Naive thymus-derived CD4-positive, alpha-beta T cell (primary cell): ENCODE measurements around the gene SIMC1. TPM values are rescaled to one million over a fixed set of nuclear protein-coding genes. Genes with fewer than 3 reads are reported as not detected.
"Not testable (repeated sequence)": the region's sequence is repeated elsewhere in the genome, so short reads cannot be mapped to it uniquely, and the experiment has no call there.

Experiments
- ATAC-seq: fragments of 150-1000 bp; cut with Tn5 transposase; 2 replicates; pipeline ENCODE4 v1.10.0; 2021; ENCODE audit warnings: mild to moderate bottlenecking, moderate library complexity
- CTCF ChIA-PET: fragments of 350-600 bp; sonication (Branson Sonifier 250); formaldehyde crosslinking; loops from one replicate; lab custom pipeline; 2021; ENCODE audit warnings: antibody characterized with exemption; lab: Charles Lee
- POLR2A ChIA-PET: fragments of 350-600 bp; sonication (Branson Sonifier 250); formaldehyde crosslinking; loops from one replicate; lab custom pipeline; 2021; ENCODE audit warnings: antibody characterized with exemption, inconsistent platforms; lab: Charles Lee
- DNase-seq, 9 donors: peaks; one replicate each; pipeline versions ENCODE4 v3.0.0 to v3.0.0-alpha.2; 2020 to 2022; ENCODE audit warnings: mixed read lengths in 1 of 9
- H3K27ac ChIP-seq: one replicate; pipeline ENCODE4 v1.7.0; 2013; ENCODE audit warnings: mild to moderate bottlenecking, low read depth, low read length, moderate library complexity
- H3K27me3 ChIP-seq, 2 donors: one replicate each; pipeline ENCODE4 v1.7.0; 2013; ENCODE audit warnings: low read length in 2 of 2, mild to moderate bottlenecking in 2 of 2, moderate library complexity in 2 of 2; ENCODE audit not compliant: control insufficient read depth in 2 of 2, insufficient read depth in 2 of 2
- H3K36me3 ChIP-seq, 3 experiments: 1 replicate in 2 of 3; 2 replicates in 1 of 3; pipeline ENCODE4 v1.7.0; 2013; ENCODE audit warnings: low read length in 3 of 3, mild to moderate bottlenecking in 3 of 3, moderate library complexity in 1 of 3; ENCODE audit not compliant: insufficient read depth in 3 of 3, control insufficient read depth in 2 of 3
- H3K4me1 ChIP-seq, 2 donors: one replicate each; pipeline ENCODE4 v1.7.0; 2013; ENCODE audit warnings: low read length in 2 of 2, mild to moderate bottlenecking in 2 of 2, moderate library complexity in 1 of 2; ENCODE audit not compliant: control insufficient read depth in 2 of 2, insufficient read depth in 2 of 2
- H3K4me3 ChIP-seq: 2 replicates; pipeline ENCODE4 v1.7.0; 2013; ENCODE audit warnings: mild to moderate bottlenecking, low read length
- H3K9me3 ChIP-seq, 3 experiments: 1 replicate in 2 of 3; 2 replicates in 1 of 3; pipeline ENCODE4 v1.7.0; 2013; ENCODE audit warnings: low read length in 3 of 3; ENCODE audit not compliant: control insufficient read depth in 2 of 3
- H3K27ac Mint-ChIP-seq, 9 donors: one replicate each; pipeline ENCODE4 v1.8.0; 2020 to 2022; ENCODE audit warnings: mixed read lengths in 9 of 9, mild to moderate bottlenecking in 8 of 9, moderate library complexity in 5 of 9, inconsistent platforms in 2 of 9
- H3K27me3 Mint-ChIP-seq, 5 donors: one replicate each; pipeline ENCODE4 v1.8.0; 2021 to 2022; ENCODE audit warnings: mixed read lengths in 5 of 5, mild to moderate bottlenecking in 1 of 5
- H3K36me3 Mint-ChIP-seq, 5 donors: one replicate each; pipeline ENCODE4 v1.8.0; 2020 to 2022; ENCODE audit warnings: mixed read lengths in 5 of 5, mild to moderate bottlenecking in 3 of 5, inconsistent platforms in 1 of 5
- H3K4me1 Mint-ChIP-seq, 7 donors: one replicate each; pipeline ENCODE4 v1.8.0; 2020 to 2022; ENCODE audit warnings: mixed read lengths in 7 of 7, mild to moderate bottlenecking in 3 of 7, inconsistent platforms in 1 of 7
- H3K4me3 Mint-ChIP-seq, 10 donors: one replicate each; pipeline ENCODE4 v1.8.0; 2020 to 2022; ENCODE audit warnings: mild to moderate bottlenecking in 10 of 10, mixed read lengths in 10 of 10, moderate library complexity in 6 of 10, inconsistent platforms in 2 of 10
- H3K9me3 Mint-ChIP-seq, 11 donors: one replicate each; pipeline ENCODE4 v1.8.0; 2020 to 2022; ENCODE audit warnings: mixed read lengths in 11 of 11, mild to moderate bottlenecking in 4 of 11, inconsistent platforms in 1 of 11, moderate library complexity in 1 of 11
- intact Hi-C, 2 donors: fragments of 100-400 bp; cut with micrococcal nuclease; formaldehyde crosslinking; loops; one replicate each; pipeline ENCODE4 v1.15.1; 2023
- polyA plus RNA-seq, 2 donors: library from polyadenylated mRNA; unstranded; fragments of 300-500 nt; fragmentation: Illumina TruSeq; gene quantifications; one replicate each; pipeline ENCODE4 v1.2.3, GENCODE V29; 2021
- total RNA-seq, 6 experiments: library from RNA in 5 of 6; stranded (reverse) in 5 of 6; gene quantifications; 1 replicate in 5 of 6; 2 replicates in 1 of 6; pipeline ENCODE4 v1.2.3 and lab custom pipeline; 2021 to 2026

SIMC1 gene
- total RNA-seq (10 to 100 TPM; 20.1 to 32.1 (median 25.9) TPM), polyA plus RNA-seq (10 to 100 TPM in 1 of 2 donors, 1 to 10 TPM in 1; 7.9 to 15.1 TPM), total RNA-seq (lab: John Stamatoyannopoulos, UW) (13.6 reads per million, percentile 42 among the genes with 10 or more reads in this experiment)

DNA sequence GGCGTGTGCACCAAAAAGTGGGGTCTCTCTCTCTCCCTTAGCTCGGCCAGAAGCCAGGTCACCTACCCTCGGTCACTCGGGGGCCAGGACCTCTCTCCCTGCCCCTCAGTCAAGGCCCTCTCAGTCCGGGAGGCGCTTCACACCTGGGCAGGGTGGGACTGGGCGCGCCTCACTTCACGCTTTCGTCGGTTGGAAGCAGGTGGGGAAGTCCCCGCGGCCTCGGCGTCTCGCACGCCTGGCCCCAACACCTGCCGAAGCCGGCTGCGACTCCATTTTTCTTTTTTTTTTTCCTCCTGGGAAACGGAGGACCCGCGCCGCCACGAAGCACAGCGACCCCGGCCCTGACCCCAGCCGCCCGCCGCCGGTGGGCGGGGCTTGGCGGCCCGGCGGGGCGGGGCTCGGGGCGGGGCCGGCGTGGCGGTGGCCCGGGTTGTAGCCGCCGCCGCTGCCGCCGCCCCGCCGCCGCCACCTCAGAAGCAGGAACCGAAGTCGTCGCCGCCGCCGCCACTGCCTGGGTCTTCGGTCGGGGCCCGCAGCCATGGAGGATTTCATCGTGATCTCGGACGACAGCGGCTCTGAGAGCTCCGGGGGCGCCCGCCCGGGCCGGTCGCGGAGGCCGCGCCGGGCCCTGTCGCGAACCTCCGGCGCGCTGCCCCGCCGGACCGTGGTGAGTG is at the start of gene SIMC1:
SIMC1 (plus strand) TSS at position 454 of the 674 bp plus-strand sequence; CDS start at position 539, 85 bp downstream.
- H3K36me3 Mint-ChIP-seq, H3K4me3 ChIP-seq, H3K4me1 Mint-ChIP-seq, H3K9me3 Mint-ChIP-seq, POLR2A ChIA-PET, CTCF ChIA-PET, H3K27me3 Mint-ChIP-seq, H3K27me3 ChIP-seq, H3K9me3 ChIP-seq, H3K4me1 ChIP-seq, H3K36me3 ChIP-seq: not testable (repeated sequence)
- DNase-seq (peak; percentile 43 to 84 (median 62)), ATAC-seq (peak; percentile 84)
- H3K27ac Mint-ChIP-seq = peak within 1 kb of the TSS in 6 of 9 donors; percentile 63 to 92 (median 83)
- intact Hi-C loops = loop anchor here (5.0 to 10.0 kb wide), 4 partner anchors 124 to 717 kb away; partner anchors contain the start of genes KIAA1191 (in 2 of the 2), HIGD2A (in 1 of the 2) and NOP16 (in 1 of the 2)
- peak within 1 kb of the TSS; percentile 51 for H3K27ac ChIP-seq
- H3K4me3 Mint-ChIP-seq = peak within 1 kb of the TSS; percentile 46 to 89 (median 74)

- Histone ChIP-seq H3K9me3 (no peaks in the 10 kb centered on the region), H3K27me3 (no peaks in the 10 kb centered on the region), H3K36me3 (no peaks in the 10 kb centered on the region), H3K4me1 (no peaks in the 10 kb centered on the region), H3K27ac (no peak overlapping the region), H3K4me3 (no peak overlapping the region)
- H3K4me1 Mint-ChIP-seq = peaks cover 0 to 2% (median 0%) of the 10 kb centered on the region in 7 donors
- POLR2A ChIA-PET = no interaction called here
- ATAC-seq (no peak), DNase-seq (no peak)
- no peaks in the 10 kb centered on the region for H3K36me3 Mint-ChIP-seq
- intact Hi-C loops = no loop called here
- no peak overlapping the region for H3K27ac Mint-ChIP-seq
- CTCF ChIA-PET = no interaction called here
- no peak overlapping the region for H3K4me3 Mint-ChIP-seq
- no peaks in the 10 kb centered on the region for H3K9me3 Mint-ChIP-seq
- H3K27me3 Mint-ChIP-seq = peaks cover 0 to 11% (median 0%) of the 10 kb centered on the region in 5 donors
These were observed 49.6 kb upstream of the SIMC1 start for GRCh38 chr5:176188506-176189193.

- Mint-ChIP-seq H3K4me1 (peaks cover 0 to 4% (median 0%) of the 10 kb centered on the region in 7 donors), H3K4me3 (no peak overlapping the region), H3K27me3 (peaks cover 0 to 11% (median 0%) of the 10 kb centered on the region in 5 donors), H3K36me3 (no peaks in the 10 kb centered on the region), H3K9me3 (no peaks in the 10 kb centered on the region), H3K27ac (no peak overlapping the region)
- POLR2A ChIA-PET = no interaction called here
- no peaks in the 10 kb centered on the region for H3K27me3 ChIP-seq
- H3K36me3 ChIP-seq = no peaks in the 10 kb centered on the region
- DNase-seq (no peak), ATAC-seq (no peak)
- no peak overlapping the region for H3K27ac ChIP-seq
- intact Hi-C loops = no loop called here
- no peaks in the 10 kb centered on the region for H3K4me1 ChIP-seq
- CTCF ChIA-PET = no interaction called here
- no peak overlapping the region for H3K4me3 ChIP-seq
- no peaks in the 10 kb centered on the region for H3K9me3 ChIP-seq
These were observed 48.4 kb upstream of the SIMC1 start for GRCh38 chr5:176189857-176190256.

- ChIA-PET CTCF (no interaction called here), POLR2A (no interaction called here)
- Mint-ChIP-seq H3K9me3 (no peaks in the 10 kb centered on the region), H3K4me3 (no peak overlapping the region), H3K4me1 (peaks cover 0 to 8% (median 5%) of the 10 kb centered on the region in 7 donors), H3K27ac (no peak overlapping the region), H3K36me3 (no peaks in the 10 kb centered on the region), H3K27me3 (peaks cover 0 to 13% (median 0%) of the 10 kb centered on the region in 5 donors)
- no peak overlapping the region for H3K4me3 ChIP-seq
- ATAC-seq = no peak
- H3K36me3 ChIP-seq = no peaks in the 10 kb centered on the region
- H3K9me3 ChIP-seq = no peaks in the 10 kb centered on the region
- DNase-seq = no peak
- H3K27me3 ChIP-seq = no peaks in the 10 kb centered on the region
- H3K4me1 ChIP-seq = no peaks in the 10 kb centered on the region
- H3K27ac ChIP-seq = no peak overlapping the region
- intact Hi-C loops = no loop called here
These were observed 47.1 kb upstream of the SIMC1 start for GRCh38 chr5:176190886-176191755.

- DNase-seq (no peak), ATAC-seq (no peak)
- H3K27me3 Mint-ChIP-seq = peaks cover 0 to 14% (median 0%) of the 10 kb centered on the region in 5 donors
- intact Hi-C loops = no loop called here
- POLR2A ChIA-PET = no interaction called here
- CTCF ChIA-PET = no interaction called here
- no peaks in the 10 kb centered on the region for H3K9me3 Mint-ChIP-seq
- no peak overlapping the region for H3K4me3 ChIP-seq
- peaks cover 0 to 8% (median 5%) of the 10 kb centered on the region in 7 donors for H3K4me1 Mint-ChIP-seq
- H3K4me3 Mint-ChIP-seq = peak overlapping the region in 1 of 10 donors; percentile 11
- no peaks in the 10 kb centered on the region for H3K27me3 ChIP-seq
- no peaks in the 10 kb centered on the region for H3K36me3 Mint-ChIP-seq
- no peaks in the 10 kb centered on the region for H3K9me3 ChIP-seq
- H3K27ac Mint-ChIP-seq = no peak overlapping the region
- H3K36me3 ChIP-seq = no peaks in the 10 kb centered on the region
- H3K4me1 ChIP-seq = no peaks in the 10 kb centered on the region
- H3K27ac ChIP-seq = no peak overlapping the region
These were observed 46.0 kb upstream of the SIMC1 start for GRCh38 chr5:176192094-176192721.

DNA sequence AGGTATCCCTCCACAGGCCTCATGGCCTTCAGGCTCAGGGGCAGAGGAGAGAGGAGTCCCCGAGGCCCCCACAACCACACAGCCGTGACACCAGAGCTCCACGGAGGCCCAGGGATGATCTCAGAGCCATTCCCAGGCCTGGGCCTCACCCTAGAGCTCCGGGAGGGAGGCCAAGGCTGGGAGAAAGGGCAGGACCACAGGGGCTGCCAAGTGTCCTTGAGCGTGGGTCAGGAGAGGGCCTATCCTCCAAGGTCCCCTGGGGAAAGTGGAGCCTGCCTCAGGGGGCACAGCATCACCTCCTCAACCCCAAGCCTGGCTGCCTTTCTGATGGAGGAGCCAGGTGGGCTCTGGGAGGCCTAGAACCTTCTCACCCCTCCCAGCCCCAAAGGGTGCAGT is 45.5 kb upstream of the SIMC1 start:
- POLR2A ChIA-PET, H3K27ac ChIP-seq, H3K27ac Mint-ChIP-seq, H3K9me3 ChIP-seq, H3K9me3 Mint-ChIP-seq, ATAC-seq, H3K27me3 ChIP-seq, CTCF ChIA-PET, intact Hi-C loops, DNase-seq, H3K36me3 Mint-ChIP-seq, H3K36me3 ChIP-seq, H3K4me1 ChIP-seq, H3K4me3 ChIP-seq: not testable (repeated sequence)
- Mint-ChIP-seq H3K4me1 (peaks cover 0 to 11% (median 5%) of the 10 kb centered on the region in 7 donors), H3K27me3 (peaks cover 0 to 20% (median 0%) of the 10 kb centered on the region in 5 donors), H3K4me3 (peak overlapping the region in 1 of 10 donors; percentile 11)
